Daoy (cell line): ENCODE results near the gene SPOCK3. TPM values are rescaled to one million over a fixed set of nuclear protein-coding genes. Genes with fewer than 3 reads are reported as not detected.
"Not testable (repeated sequence)": the region's sequence is repeated elsewhere in the genome, so short reads cannot be mapped to it uniquely, and the experiment has no call there.

Experiments
- DNase-seq: peaks from one replicate; pipeline ENCODE4 v3.0.0-alpha.2; 2015; ENCODE audit warnings: low read depth
- total RNA-seq: library from RNA; depleted of rRNA; stranded (reverse); fragments of >200 nt; shearing (Covaris generic); gene quantifications from 2 replicates; pipeline ENCODE4 v1.2.3, GENCODE V29; 2014

The SPOCK3 gene
- total RNA-seq, 1 experiment from 2014 or later, result not detected

- no peak for DNase-seq
Observed at GRCh38 chr4:166823848-166824247, 410.4 kb downstream of the SPOCK3 start.

DNA sequence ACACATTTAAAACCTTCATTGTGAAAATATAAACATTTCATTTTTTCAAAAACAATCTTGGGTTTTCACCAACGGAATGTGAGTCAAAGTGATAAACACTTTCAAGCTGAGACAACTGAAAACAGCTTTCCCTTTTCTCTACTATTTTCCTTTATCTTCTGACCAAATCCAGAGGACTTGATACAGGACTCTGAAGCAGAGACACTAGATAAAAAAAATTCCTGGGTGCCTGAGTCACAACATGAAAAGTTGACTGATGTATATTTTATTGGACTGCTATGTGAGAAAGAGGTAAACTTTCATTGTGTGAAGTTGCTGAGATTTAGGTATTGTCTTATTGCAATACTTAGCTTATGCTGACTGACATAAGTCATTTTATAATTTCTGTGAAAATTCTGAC is 411.2 kb downstream of the SPOCK3 start:
- DNase-seq, result no peak

DNA sequence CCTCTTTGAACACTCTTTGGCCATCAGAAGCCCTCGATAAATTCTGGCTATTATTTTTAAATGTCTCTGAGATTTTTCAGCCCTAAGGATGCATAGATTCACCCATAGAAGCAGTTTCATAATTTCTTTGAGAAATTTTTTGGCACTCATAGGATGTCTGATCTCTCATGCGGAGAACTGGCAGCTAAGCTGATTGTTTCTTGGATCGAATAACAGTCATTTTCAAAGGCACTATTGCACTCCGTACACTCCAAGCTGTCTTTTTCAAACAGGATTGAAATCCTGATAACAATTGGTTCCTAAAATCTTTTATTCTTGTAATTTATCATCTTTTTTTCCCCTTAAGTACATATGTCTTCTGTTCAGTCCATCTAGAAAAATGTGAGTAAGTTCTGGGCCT is 411.9 kb downstream of the SPOCK3 start:
- no peak for DNase-seq

GRCh38 chr4:166816890-166817289 is 417.4 kb downstream of the SPOCK3 start:
- DNase-seq, result no peak

DNA sequence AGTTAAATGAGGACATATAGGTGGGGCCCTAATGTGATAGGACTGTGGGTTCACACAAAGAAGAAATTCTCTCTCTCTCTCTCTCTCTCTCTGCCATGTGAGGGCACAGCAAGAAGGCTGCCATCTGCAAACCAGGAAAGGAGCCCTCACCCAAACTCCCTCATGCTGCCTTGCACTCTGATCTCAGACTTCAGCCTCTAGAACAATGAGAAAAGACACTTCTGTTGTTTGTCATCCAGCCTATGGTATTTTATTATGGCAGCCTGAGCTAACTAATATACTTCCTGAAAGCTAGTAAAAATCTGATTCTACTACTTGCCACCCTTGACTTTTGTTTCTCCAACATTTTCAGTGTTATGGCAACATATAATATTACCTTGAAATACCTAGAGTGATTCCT is 425.9 kb downstream of the SPOCK3 start:
- no peak for DNase-seq

DNA sequence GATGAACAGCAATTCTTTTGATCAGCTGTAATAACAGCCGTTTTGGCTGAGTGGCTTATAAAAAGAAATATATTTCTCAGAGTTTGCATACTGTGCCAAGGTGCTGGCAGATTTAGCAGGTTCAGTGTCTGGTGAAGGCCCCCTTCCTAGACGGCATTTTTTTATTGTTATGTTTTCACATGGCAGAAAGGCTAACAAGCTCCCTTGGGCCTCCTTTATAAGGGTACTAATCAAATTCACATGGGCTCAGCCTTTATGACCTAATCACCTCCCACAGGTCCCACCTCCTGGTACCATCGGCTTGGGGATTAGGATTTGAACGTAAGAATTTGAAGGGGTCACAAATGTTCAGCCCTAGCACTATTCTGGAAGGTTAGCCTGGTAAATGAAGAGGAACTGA is 431.9 kb downstream of the SPOCK3 start:
- no peak for DNase-seq

GRCh38 chr4:166798126-166798525 is 436.2 kb downstream of the SPOCK3 start:
- DNase-seq, result no peak

DNA sequence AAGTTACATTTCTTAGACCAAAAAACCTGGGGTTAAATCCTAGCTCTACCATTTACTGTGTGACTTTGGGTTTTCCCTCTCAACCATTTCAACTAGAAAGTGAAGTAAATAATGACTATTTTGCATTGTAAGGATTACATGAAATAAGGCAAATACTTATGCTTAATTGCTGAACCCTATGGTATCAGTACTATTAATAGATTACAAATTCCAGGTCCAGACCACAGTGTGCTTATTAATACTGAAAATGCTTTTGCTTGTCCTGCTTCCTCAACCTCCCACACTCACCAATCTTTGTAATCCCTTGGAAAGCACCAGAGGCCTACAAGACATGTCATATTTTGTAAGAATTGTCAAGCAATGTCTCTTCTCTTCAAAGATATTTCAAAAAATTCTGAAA is 456.5 kb downstream of the SPOCK3 start:
- no peak for DNase-seq

GRCh38 chr4:166763018-166763417 is 471.3 kb downstream of the SPOCK3 start:
- DNase-seq, result no peak

DNA sequence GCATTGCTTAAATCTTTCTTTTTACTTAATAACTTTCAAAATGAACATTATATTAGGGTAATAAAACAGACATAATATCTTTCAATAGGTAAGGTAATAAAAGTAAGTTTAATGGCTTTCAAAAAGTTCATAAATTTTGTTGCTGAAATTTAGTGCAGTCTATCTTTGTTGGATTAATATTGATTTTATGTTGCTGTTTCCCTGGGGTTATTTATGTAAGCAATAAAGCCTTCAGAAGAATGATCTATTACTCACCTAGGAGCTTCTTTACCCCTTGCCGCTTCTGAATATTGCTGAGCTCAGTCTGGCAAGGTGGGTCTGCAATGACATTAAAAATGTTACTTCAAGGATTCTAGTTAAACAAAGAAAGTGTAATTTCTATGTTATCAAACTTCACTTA is 492.6 kb downstream of the SPOCK3 start:
- no peak for DNase-seq

DNA sequence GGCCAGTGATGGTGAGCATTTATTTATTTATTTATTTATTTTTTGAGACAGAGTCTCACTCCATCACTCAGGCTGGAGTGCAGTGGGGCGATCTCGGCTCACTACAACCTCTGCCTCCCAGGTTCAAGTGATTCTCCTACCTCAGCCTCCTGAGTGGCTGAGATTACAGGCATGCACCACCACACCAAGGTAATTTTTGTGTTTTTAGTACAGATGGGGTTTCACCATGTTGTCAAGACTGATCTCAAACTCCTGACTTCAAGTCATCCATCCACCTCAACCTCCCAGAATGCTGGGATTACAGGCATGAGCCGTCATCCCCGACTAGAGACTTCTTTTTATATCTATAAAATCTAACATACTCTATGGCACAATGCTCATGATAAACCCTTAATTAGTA is 495.1 kb downstream of the SPOCK3 start:
- DNase-seq, result not testable (repeated sequence)

DNA sequence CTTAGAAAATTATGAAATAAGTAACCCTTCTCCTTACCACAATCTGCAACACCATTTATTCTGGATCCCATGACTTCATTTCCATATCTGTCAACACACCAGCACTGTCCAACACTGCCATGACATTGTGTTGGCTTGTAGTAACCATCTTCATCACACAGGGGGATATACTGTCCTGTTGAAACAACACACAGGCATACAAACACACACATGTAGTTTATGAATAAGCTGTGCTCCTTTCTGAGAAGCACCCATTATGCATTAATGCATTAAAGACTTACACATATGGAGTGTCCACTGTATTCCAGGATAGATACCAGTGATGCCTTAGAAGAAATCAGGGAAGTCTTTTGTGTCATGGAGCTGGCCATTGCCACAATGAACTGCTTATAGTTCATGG is 496.9 kb downstream of the SPOCK3 start:
- DNase-seq, result no peak

DNA sequence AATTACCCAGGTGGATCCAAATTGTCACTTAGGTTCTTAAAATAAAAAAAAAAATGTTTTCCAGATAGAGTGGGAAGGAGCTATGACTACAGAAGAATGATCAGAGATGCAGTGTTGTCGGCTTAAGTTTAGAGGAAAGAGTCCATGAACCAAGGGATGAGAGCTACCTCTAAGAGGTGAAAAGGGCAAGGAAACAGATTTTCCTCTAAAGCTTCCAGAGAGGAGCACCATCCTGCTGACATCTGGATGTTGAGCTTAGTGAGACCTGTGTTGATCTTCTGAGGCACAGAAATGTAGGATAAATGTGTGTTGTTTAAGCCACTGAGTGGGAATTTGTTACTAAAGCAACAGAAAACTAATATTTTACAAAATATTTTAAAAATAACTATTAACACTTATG is 498.7 kb downstream of the SPOCK3 start:
- DNase-seq, result no peak

GRCh38 chr4:166734797-166735196 is 499.5 kb downstream of the SPOCK3 start:
- no peak for DNase-seq

GRCh38 chr4:166733686-166734085 is 500.6 kb downstream of the SPOCK3 start:
- no peak for DNase-seq

- no peak for DNase-seq
Observed at GRCh38 chr4:166726832-166727231, 507.5 kb downstream of the SPOCK3 start.

- no peak for DNase-seq
Observed at GRCh38 chr4:166724369-166724768, 509.9 kb downstream of the SPOCK3 start.

DNA sequence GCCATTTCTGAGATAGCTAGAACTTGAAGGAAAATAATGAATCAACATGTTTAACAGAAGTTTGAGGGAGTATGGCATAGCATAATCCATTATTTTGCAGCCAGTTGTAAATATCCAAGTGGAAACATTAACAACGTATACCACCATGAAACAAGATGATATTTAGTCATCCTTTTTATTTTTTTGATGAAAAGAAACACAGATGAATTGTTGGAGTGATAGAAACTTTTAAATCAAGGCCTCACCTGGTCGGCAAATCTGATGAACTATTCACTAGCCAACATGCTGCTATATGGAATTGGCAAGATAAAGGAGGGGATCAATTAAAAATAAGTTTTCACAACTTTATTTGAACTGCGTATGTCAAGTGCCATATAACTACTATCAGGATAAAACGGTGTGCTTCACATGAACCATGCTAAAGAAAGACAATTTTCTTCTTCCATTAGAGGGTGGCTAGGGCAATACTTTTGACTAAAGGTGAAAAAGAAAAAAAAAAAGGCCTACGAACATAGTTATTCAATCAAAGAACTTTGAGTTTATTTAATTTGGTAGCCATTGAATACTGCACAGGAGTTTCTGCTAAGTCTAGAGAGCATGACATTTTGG is 510.7 kb downstream of the SPOCK3 start:
- DNase-seq, result no peak

DNA sequence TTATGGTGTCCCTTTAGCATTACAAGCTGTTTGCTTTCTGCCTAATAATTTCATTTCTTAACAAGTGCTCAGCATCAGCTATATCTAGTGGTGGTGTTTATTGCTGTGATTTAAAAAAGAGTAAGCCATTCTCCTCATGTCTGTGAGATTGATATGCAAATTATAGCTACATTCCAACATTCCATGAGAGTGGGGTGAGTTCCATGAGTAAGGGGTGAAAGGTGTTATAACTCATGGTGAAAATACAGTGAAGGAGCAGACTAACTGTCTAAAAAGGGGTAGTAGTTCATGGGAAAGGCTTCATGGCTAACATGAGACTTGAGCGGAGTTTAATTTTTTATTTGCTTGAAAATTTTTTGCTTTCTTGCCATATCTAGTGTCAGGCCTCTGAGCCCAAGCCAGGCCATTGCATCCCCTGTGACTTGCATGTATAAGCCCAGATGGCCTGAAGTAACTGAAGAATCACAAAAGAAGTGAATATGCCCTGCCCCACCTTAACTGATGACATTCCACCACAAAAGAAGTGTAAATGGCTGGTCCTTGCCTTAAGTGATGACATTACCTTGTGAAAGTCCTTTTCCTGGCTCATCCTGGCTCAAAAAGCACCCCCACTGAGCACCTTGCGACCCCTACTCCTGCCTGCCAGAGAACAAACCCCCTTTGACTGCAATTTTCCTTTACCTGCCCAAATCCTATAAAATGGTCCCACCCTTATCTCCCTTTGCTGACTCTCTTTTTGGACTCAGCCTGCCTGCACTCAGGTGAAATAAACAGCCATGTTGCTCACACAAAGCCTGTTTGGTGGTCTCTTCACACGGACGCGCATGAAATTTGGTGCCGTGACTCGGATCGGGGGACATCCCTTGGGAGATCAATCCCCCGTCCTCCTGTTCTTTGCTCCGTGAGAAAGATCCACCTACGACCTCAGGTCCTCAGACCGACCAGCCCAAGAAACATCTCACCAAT is 518.3 kb downstream of the SPOCK3 start:
- not testable (repeated sequence) for DNase-seq

DNA sequence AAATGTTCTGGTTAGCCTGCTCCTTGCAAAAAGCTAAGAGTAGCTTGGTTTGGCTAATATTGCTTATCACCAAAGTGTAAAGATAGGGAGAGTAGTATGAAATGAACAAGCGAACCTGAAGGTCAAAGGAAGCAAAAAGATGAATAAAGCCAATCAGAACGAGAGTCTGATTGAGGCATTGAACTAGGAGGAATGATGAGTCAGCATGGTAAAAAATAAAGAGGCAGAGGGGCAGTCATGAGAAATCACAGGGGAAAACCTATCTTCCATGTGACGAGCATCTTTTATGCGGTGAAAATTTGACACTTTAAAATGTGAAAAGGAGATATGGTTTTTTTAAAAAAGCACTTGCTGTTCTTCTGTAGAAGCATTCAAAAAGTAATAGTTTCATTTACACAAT is 533.7 kb downstream of the SPOCK3 start:
- no peak for DNase-seq

GRCh38 chr4:166688835-166689234 is 545.5 kb downstream of the SPOCK3 start:
- DNase-seq, result no peak

DNA sequence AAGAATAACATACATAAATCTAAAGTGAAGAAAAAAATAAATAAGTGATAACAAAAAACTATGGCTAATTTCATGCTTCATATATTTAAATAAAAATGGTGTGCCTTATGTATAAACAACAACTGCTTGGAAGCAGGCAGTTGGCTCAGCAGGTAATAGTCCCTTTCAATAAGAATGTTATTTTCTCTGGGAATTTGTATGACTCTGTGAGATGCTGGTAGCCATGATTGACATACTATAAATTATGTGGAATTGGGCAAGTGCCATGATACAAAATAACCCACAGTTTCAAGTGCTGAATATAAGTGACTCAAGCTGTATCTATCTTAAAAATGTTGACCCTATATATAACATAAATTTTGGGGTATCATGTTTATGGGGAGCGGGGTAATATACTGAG is 546.5 kb downstream of the SPOCK3 start:
- no peak for DNase-seq
